AG09319 (cell line): ENCODE results near the gene MRPL14.
"Not testable (repeated sequence)": the region's sequence is repeated elsewhere in the genome, so short reads cannot be mapped to it uniquely, and the experiment has no call there.

ENCODE experiments used
- DNase-seq: peaks from one replicate; pipeline ENCODE4 v3.0.0-alpha.2; 2010; ENCODE audit warnings: low read depth; ENCODE audit errors: extremely low read depth
- TF ChIP-seq, protein P1 (sequence below): IDR thresholded peaks from 2 replicates; pipeline ENCODE4 v1.5.1; 2011; ENCODE audit warnings: low read depth, mild to moderate bottlenecking, inconsistent platforms, low read length, moderate library complexity

The MRPL14 gene

DNA sequence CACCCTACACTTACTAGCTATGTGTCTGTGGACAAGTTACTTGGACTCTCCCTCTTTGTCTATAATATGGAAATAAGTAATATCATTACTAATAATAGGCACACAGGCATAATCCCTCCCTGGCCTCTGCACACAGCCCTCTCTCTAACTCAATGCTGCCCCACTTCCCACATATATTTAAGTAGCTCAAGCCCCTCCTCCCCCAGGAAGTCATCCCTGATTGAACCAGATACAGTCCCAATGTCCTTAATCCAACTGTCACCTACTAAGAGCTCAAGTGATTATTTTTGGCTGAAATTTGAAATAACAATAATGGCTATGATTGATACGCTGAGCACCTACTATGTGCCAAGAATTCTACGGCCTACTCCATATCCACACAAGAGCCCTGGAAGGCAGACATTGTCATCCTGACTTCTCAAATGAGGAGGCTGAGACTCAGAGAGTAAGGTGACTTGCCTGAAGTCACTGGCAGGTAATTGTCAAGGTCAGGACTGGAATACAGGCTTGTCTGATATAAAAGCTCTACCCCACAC is 29.4 kb downstream of the MRPL14 start:
- no peak for DNase-seq
- TF ChIP-seq, protein P1, sequence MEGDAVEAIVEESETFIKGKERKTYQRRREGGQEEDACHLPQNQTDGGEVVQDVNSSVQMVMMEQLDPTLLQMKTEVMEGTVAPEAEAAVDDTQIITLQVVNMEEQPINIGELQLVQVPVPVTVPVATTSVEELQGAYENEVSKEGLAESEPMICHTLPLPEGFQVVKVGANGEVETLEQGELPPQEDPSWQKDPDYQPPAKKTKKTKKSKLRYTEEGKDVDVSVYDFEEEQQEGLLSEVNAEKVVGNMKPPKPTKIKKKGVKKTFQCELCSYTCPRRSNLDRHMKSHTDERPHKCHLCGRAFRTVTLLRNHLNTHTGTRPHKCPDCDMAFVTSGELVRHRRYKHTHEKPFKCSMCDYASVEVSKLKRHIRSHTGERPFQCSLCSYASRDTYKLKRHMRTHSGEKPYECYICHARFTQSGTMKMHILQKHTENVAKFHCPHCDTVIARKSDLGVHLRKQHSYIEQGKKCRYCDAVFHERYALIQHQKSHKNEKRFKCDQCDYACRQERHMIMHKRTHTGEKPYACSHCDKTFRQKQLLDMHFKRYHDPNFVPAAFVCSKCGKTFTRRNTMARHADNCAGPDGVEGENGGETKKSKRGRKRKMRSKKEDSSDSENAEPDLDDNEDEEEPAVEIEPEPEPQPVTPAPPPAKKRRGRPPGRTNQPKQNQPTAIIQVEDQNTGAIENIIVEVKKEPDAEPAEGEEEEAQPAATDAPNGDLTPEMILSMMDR = no peak

DNA sequence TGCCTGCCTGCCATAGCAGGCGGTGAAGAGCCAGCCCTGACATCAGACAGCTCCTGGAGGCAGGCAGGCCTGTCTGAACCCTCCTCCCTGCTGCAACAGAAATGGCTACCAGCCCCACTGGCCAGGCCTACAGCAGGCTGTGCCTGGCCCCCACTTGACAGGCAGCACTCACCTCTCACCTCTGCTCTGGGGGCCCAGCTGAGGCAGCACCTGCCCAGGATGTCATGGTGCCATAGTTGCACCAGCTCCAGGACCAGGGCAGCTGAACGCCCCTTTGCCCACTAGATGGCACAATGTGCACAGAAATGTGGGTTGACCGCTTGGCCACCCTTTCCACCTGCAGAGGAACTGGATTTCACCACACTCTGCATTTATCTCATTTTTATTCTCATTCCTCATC is 30.6 kb downstream of the MRPL14 start:
- DNase-seq = no peak
- TF ChIP-seq, protein P1 = peak; percentile 75

DNA sequence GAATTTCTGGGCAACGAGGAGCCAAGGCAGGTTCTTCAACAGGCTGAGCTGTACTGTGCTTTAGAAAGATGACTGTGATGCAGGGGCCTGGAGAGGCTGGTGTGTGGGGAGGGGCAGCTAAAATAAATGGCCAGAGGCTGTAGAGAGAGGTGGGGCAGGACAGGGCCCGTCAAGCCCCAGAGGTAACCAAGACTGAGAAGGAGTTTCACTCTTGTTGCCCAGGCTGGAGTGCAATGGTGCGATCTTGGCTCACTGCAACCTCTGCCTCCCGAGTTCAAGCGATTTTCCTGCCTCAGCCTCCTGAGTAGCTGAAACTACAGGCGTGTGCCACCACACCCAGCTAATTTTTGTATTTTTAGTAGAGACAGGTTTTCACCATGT is 32.0 kb downstream of the MRPL14 start:
- DNase-seq = not testable (repeated sequence)

DNA sequence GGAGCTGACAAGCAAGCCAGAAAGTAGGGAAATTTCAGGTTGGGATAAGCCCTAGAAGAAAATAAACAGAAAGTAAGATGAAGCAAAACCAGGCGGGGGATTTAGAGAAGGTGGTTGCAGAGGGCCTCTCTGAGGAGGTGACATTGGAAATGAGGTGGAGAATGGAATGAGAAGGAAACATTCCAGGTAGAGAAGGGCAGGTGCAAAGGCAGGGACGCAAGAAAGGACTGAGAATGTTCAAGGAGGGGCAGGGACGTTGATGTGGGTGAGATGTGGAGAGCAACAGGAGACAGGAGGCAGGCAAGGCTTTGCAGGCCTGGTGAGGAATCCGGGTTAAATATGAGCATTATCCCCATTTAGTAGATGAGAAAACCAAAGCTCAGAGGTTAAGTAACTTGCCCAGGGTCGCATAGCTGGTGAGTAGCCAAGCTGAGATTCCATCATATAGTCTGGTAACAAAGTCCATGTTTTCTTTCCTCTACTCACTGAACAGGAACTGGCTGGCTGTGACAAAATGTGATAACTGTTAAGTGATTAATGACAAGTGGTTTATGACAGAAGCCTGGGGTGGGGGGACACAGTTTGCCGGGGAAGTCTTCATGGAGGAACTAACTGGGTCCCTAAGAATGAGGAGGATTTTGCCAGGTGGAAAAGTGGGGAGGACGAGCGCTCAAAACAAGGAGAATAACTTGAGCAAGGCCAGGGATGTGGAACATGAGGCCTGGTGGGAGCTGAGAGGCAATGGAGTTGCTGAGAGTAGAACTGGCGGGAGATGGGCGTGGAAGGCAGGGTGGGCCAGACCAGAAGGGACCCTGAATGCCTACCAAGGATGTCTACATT is 32.6 kb downstream of the MRPL14 start:
- no peak for DNase-seq
- TF ChIP-seq, protein P1 = no peak

DNA sequence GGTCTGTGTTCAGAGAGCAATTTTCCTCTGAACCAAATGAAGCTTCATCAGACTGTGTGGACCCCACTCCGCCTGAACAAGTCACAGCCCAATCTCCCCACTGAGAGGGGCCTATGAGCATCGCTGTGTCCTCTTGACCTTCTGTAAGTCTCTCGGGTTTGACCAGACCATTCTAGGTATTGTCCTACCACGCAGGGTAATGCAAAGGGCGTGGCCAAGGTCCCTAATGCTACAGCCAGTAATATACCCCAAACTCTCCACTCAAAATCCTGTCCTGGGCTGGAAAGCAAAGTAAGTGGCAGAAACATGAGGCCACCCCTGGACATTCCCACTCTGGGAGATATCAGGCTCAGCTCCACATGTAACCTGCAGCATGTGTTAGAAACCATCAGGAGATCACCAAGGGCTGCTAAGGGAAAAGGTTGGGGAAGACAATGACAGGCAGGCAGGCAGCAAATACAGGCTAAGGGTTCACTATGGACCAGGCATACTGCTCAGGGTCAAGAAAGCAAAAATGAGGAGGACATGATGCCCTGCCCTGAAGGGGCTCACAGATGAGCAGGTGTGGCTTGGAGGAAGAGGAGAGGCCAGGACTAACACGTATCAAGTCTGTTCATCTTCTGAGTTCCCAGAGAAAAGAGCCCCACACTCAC is 33.4 kb downstream of the MRPL14 start:
- TF ChIP-seq, protein P1 = no peak
- DNase-seq = no peak

DNA sequence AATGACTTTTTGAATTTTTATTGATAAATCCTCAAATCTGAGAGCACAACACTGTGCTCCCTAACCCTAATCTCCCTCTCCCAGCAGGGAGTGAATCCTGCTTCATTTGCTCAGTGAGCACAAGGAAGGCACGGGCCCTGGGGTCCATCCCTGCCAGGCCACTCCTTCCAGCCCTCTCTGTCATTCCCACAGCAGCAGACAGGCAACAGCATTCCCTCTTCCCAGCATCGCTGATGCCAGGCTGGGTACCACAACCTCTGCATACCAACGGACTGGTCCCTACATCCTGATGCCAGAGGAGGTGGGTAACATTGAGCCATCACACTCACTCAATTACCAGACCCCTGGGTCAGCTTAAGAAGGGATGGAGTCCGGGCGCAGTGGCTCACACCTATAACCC is 34.2 kb downstream of the MRPL14 start:
- TF ChIP-seq, protein P1 = no peak
- DNase-seq = no peak

DNA sequence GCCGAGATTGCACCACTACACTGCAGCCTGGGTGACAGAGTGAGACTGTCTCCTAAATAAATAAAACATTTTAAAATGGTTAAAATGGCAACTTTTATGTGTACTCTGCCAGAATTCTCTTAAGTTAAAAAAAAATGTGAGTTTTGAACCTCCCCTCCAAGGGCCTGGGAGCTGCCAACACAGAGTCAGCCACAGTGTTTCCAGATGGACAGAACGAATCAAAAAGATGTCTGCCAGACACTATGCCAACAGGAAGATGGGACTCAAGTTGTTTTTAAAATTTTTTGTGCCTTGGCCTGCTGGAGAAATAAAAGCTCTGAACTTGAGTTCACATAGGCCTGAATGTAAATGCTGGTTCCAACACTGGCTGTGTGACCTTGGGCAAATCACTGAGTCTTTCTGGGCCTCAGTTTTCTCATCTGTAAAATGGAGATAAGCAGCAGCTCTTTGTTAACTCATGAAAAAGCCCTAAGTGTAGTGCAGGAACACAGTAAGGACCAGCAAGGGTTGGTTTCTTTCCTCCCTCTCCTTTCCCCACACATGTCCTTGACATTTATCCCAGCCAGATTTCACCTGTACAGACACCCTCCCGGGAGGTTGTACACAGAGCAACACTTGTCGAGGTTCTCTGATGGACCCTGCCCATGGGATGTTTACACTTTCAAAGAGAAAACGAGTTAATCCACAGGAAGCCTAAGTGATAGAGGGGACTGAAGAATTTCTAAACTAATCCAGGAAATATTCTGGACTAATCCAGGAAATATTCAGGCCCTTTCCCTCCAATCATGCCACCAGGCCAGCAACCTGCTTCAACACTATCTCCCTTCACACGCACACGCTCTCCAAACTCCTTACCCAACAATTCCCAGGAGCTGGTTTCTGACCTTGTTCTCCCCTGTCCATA is 35.0 kb downstream of the MRPL14 start:
- TF ChIP-seq, protein P1 = no peak
- DNase-seq = no peak

DNA sequence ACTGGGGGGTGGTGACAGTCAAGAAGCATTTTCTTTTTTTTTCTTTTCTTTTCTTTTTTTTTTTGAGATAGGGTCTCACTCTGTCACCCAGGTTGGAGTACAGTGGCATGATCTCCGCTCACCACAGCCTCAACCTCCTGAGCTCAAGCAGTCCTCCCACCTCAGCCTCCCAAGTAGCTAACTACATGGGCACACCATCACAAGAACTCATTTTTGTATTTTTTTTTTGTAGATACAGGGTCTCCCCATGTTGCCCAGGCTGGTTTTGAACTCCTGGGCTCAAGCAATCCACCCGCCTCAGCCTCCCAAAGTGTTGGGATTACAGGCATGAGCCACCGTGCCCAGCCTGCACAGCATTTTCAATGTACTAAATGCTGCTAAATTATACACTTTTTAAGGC is 35.9 kb downstream of the MRPL14 start:
- not testable (repeated sequence) for DNase-seq
